GM19240 (cell line): ENCODE measurements around the gene SMIM41.

Experiments used
- DNase-seq: peaks from one replicate; pipeline ENCODE4 v3.0.0; 2011; ENCODE audit warnings: low spot score; ENCODE audit not compliant: insufficient read length

Gene SMIM41

DNA sequence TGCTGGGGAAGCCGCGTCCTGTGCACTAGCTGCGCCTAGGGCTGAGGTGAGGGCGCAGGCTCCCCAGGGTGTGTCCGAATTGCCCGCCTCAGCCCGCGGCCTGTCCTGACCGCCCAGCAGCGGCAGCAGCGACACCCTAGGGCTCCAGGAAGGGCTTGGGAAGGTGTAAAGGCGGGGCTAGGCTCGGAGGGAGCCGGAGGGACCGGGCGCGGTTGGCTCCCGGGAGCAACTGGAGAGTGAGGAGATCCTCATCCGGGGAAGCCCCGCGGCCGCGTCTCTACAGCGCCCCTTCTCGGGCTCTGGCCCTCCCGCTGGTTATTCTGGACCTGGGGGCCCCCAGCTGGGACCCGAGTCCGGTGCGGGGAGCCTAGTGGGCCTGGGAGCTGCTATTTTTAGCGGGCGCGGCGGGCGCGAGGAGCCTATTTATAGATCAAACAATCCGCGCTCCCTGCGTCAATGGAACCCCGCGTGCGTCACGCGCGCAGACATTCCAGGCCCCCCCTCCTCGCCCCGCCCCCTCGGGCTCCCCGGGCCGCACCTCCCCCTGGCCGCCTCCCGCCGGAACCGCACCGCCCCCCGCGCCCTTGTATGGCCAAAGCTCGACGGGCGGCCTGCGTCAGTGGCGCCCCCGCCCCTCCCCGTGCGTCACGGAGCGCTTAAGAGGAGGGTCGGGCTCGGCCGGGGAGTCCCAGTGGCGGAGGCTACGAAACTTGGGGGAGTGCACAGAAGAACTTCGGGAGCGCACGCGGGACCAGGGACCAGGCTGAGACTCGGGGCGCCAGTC, 28.6 kb upstream of the SMIM41 start, which contains the start of gene NR4A1:
Gene NR4A1, plus strand, starts transcription at position 685 of the 784 bp plus-strand sequence. CDS start 2,887 bp downstream, outside the sequence.
- DNase-seq, result peak; percentile 94

GRCh38 chr12:52052468-52053186, 26.9 kb upstream of the SMIM41 start:
- no peak for DNase-seq

DNA sequence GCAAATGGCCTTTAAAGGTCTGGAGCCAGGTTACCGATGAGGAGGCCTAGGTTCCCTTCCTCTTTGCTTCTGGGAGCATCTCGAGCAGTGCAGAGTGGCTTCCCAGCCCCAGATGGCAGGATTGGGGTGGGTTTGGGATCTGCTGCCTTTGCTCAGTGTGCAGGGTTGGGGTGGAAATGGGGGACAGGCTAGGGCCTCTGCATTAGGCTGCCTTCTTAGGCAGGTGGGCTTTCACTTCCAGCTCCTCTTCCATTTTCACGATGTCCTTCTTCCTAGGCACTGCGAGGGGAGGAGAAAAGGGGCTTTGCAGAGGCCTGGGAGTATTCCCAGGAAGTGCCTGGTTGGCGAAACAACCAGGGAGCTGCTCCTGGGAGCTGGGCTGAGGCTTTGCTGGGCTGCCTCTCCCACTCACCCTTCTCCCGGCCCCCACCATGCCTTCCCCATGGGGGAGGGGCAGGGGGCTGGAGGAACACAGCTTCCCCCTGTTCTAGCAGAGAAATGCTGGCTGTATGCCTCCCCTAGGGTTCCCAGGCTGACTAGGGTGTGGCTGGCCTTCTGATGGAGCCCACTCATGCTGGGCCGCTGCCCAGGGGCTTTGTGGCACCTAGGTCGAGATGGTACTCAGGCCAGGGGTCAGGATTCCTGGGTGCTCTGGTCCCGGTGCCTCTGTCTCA, 25.8 kb upstream of the SMIM41 start:
- DNase-seq, result no peak

- DNase-seq, result no peak
These were observed 25.2 kb upstream of the SMIM41 start for GRCh38 chr12:52054231-52054832.

DNA sequence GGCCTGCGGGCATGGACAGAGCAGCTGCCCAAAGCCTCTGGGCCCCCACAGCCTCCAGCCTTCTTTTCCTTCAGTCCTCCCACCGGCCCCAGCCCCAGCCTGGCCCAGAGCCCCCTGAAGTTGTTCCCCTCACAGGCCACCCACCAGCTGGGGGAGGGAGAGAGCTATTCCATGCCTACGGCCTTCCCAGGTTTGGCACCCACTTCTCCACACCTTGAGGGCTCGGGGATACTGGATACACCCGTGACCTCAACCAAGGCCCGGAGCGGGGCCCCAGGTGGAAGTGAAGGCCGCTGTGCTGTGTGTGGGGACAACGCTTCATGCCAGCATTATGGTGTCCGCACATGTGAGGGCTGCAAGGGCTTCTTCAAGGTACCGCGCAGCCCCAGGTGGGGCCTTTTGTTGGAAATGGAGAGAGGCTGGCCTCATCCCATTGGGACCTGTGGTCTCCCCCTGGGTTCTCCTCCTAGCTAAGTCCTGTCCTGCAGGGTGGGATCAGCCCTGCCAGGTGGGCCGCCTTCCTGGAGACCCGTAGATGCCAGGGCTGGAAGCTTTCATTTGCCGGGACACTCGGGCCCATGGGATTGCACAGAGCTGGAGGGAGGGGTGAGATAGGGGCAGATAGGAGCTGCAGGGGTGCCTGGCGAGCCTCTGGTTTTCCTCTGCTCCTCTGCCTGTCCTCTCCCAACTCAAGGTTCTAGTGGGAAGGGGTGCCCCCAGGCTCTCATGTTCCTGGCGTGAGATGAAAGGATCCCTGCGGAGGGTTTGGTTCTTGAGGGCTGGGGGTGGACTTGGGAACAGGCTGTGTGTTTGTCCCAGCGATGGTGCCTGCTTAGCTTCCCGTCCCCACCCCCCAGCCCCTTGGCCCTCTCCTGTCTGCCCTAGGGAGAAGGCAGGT, 24.4 kb upstream of the SMIM41 start:
- no peak for DNase-seq

GRCh38 chr12:52055731-52056711, 23.5 kb upstream of the SMIM41 start:
- no peak for DNase-seq

GRCh38 chr12:52056801-52057637, 22.5 kb upstream of the SMIM41 start:
- DNase-seq, result no peak

DNA sequence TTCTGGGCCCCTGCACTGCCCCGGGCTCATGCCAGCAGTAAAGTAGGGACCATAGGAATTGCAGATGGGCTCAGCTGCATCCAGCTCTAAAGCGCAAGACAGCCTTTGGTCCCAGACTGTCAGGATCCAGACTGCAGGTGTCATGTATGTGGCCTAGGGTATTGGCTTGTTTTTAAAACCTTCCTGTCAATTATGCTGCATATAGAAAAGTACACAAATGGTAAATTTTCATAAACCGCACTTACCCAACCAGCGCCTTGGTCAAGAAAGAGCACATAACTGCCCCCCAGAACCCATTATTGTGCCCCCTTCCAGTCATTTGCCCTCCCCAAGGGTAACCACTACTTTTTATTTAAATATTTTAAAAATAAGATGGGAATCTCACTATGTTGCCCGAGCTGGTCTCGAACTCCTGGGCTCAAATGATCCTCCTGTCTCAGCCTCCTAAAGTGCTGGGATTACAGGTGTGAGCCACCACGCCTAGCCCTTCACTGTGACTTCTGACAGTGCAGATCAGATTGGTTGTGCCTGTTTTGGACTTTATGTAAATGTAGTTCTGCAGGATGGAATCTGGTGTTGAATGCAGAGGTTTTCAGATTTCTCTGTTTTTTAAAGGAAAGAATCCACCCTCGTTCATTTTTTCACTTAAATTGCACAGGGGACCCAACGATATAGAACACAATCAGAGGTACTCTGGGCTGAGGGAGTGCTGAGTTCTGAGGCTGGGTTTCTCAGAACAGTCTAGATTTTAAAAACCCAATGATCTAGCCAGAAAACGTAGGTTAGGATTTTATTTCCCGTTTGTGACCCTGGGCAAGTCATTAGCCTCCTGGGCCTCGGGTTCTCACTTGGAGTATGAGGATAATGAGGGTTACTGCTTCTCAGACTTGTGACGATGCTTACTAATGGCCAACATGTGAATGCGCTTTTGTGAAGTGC, 21.6 kb upstream of the SMIM41 start:
- DNase-seq, result no peak

DNA sequence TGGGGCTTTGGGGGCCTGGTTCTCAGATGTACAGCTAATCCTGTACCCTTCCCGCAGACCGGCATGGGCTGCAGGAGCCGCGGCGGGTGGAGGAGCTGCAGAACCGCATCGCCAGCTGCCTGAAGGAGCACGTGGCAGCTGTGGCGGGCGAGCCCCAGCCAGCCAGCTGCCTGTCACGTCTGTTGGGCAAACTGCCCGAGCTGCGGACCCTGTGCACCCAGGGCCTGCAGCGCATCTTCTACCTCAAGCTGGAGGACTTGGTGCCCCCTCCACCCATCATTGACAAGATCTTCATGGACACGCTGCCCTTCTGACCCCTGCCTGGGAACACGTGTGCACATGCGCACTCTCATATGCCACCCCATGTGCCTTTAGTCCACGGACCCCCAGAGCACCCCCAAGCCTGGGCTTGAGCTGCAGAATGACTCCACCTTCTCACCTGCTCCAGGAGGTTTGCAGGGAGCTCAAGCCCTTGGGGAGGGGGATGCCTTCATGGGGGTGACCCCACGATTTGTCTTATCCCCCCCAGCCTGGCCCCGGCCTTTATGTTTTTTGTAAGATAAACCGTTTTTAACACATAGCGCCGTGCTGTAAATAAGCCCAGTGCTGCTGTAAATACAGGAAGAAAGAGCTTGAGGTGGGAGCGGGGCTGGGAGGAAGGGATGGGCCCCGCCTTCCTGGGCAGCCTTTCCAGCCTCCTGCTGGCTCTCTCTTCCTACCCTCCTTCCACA, 20.7 kb upstream of the SMIM41 start:
- DNase-seq, result no peak

GRCh38 chr12:52059582-52060497, 19.7 kb upstream of the SMIM41 start:
- no peak for DNase-seq

- DNase-seq, result no peak
These were observed 18.9 kb upstream of the SMIM41 start for GRCh38 chr12:52060498-52061177.

DNA sequence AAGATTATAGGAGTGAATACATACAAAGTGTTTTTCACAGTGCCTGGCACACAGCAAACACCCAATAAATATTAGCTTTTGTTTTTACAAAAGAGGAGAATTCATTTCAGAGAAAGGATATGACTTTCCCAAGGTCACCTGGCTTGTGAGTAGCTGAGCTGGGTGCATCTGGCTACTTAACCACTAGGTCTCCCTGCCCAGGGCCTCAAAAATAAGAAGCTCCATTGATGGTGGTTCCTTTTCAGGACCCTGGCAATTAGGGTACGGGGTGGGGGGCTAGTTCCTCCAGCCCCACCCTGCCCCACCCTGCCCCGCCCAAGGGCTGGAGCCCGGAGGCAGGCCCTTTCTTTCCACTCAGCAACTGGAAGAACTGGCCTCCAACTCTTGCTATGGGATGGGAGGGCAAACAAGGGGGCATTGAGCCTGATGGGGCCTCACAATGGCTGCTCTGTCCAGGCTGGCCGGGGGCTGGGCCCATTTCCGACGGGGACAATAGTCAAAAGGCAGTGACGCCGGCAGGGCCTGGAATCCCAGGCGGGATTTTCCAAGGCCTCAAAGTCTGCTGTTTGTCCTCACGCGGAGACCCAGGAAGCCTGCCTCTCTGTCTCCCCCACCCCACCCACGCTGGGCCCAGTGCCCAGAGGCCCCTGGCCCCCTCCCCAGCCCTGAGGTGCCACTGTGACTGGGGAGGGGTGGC, 17.9 kb upstream of the SMIM41 start:
- no peak for DNase-seq

GRCh38 chr12:52062167-52063081, 17.1 kb upstream of the SMIM41 start:
- no peak for DNase-seq
